Caco-2 (cell line): ENCODE results near the gene TRAF1. TPM values are rescaled to one million over a fixed set of nuclear protein-coding genes. Genes with fewer than 3 reads are reported as not detected.

Experiments
- BruUV-seq: library from RNA; stranded (reverse); fragments of 400-500 nt; replicated peaks from 2 replicates; lab custom pipeline; 2021; lab: Mats Ljungman, UMichigan
- CTCF ChIA-PET: fragments of 300-600 bp; sonication (Branson Sonifier 250); formaldehyde crosslinking; loops from one replicate; lab custom pipeline; 2022; ENCODE audit warnings: antibody characterized with exemption; lab: Charles Lee
- POLR2A ChIA-PET: fragments of 300-600 bp; sonication (Branson Sonifier 250); formaldehyde crosslinking; loops from one replicate; lab custom pipeline; 2022; ENCODE audit warnings: antibody characterized with exemption; lab: Charles Lee
- DNase-seq, 2 experiments: peaks; one replicate each; pipeline versions ENCODE4 v3.0.0 to v3.0.0-alpha.2; 2020 to 2022
- H3K27me3 ChIP-seq: replicated peaks from 2 replicates; pipeline ENCODE4 v1.6.0; 2011; ENCODE audit warnings: low read length; ENCODE audit not compliant: control insufficient read depth, insufficient read depth
- H3K36me3 ChIP-seq: 2 replicates; pipeline ENCODE4 v1.5.1; 2011; ENCODE audit warnings: low read length; ENCODE audit not compliant: control insufficient read depth, insufficient read depth
- H3K4me1 ChIP-seq: fragments of 250-450 bp; sonication (Bioruptor Pico); 2 replicates; pipeline ENCODE4 v1.5.1; 2020; ENCODE audit warnings: mild to moderate bottlenecking
- H3K4me3 ChIP-seq: 2 replicates; pipeline ENCODE4 v1.5.1; 2011; ENCODE audit warnings: low read depth, mild to moderate bottlenecking, control low read depth, low read length
- H3K9me3 ChIP-seq: fragments of 250-450 bp; sonication (Bioruptor Pico); 2 replicates; pipeline ENCODE4 v1.5.1; 2020; ENCODE audit warnings: mild to moderate bottlenecking, moderate library complexity
- H3K27ac Mint-ChIP-seq: one replicate; pipeline ENCODE4 v1.8.0; 2022; ENCODE audit warnings: mixed read lengths; ENCODE audit not compliant: unreplicated experiment
- H3K27me3 Mint-ChIP-seq: one replicate; pipeline ENCODE4 v1.8.0; 2022; ENCODE audit warnings: mixed read lengths; ENCODE audit not compliant: insufficient read depth, unreplicated experiment
- H3K36me3 Mint-ChIP-seq: one replicate; pipeline ENCODE4 v1.8.0; 2022; ENCODE audit warnings: mild to moderate bottlenecking, mixed read lengths; ENCODE audit not compliant: insufficient read depth, unreplicated experiment
- H3K4me1 Mint-ChIP-seq: one replicate; pipeline ENCODE4 v1.8.0; 2022; ENCODE audit warnings: low read depth, mixed read lengths; ENCODE audit not compliant: unreplicated experiment
- H3K4me3 Mint-ChIP-seq: one replicate; pipeline ENCODE4 v1.8.0; 2022; ENCODE audit warnings: mild to moderate bottlenecking, moderate library complexity, mixed read lengths; ENCODE audit not compliant: unreplicated experiment
- H3K9me3 Mint-ChIP-seq: one replicate; pipeline ENCODE4 v1.8.0; 2022; ENCODE audit warnings: mixed read lengths; ENCODE audit not compliant: unreplicated experiment
- CTCF ChIP-seq, 2 experiments: fragments of 200-600 bp in 1 of 2; IDR thresholded peaks; 1 replicate in 1 of 2; 2 replicates in 1 of 2; pipeline versions ENCODE4 v1.5.1 to v1.8.0; 2011 to 2022; ENCODE audit warnings: antibody characterized with exemption in 1 of 2, control low read depth in 1 of 2, inconsistent platforms in 1 of 2, low read depth in 1 of 2, low read length in 1 of 2, mild to moderate bottlenecking in 1 of 2, moderate library complexity in 1 of 2; ENCODE audit not compliant: insufficient read depth in 1 of 2, severe bottlenecking in 1 of 2, unreplicated experiment in 1 of 2
- intact Hi-C: fragments of 100-400 bp; cut with micrococcal nuclease; formaldehyde crosslinking; loops from one replicate; pipeline ENCODE4 v1.10.0; 2022; ENCODE audit not compliant: unreplicated experiment
- total RNA-seq: library from RNA; stranded (reverse); gene quantifications from 2 replicates; pipeline ENCODE4 v1.2.3, GENCODE V29; 2022

The TRAF1 gene
- total RNA-seq, 1 experiment from 2014 or later, result 1.1 TPM

GRCh38 chr9:120938851-120939250, 12.3 kb upstream of the TRAF1 start:
- BruUV-seq, result no TSS peak
- no peak overlapping the region for H3K4me3 ChIP-seq
- H3K9me3 ChIP-seq, result no peaks in the 10 kb centered on the region
- Mint-ChIP-seq H3K4me1 (peaks cover 10% of the 10 kb centered on the region), H3K27me3 (no peaks in the 10 kb centered on the region), H3K27ac (no peak overlapping the region), H3K9me3 (no peaks in the 10 kb centered on the region), H3K4me3 (no peak overlapping the region), H3K36me3 (no peaks in the 10 kb centered on the region)
- intact Hi-C loops, result loop anchor here (5.0 kb wide), 1 partner anchor 322 kb away; no protein-coding TSS in a partner anchor
- H3K36me3 ChIP-seq, result no peaks in the 10 kb centered on the region
- ChIA-PET POLR2A (no interaction called here), CTCF (no interaction called here)
- H3K4me1 ChIP-seq, result 0 out of 2 replicates have a peak, but pooled peaks cover 8% of the 10 kb centered on the region
- DNase-seq, result no peak
- no peaks in the 10 kb centered on the region for H3K27me3 ChIP-seq
- TF ChIP-seq CTCF (IDR thresholded peaks at IDR 0.05; ENCODE audit: insufficient read depth in 1 of 2, low read depth in 1 of 2, low read length in 1 of 2, severe bottlenecking in 1 of 2, unreplicated experiment in 1 of 2), result no peak

DNA sequence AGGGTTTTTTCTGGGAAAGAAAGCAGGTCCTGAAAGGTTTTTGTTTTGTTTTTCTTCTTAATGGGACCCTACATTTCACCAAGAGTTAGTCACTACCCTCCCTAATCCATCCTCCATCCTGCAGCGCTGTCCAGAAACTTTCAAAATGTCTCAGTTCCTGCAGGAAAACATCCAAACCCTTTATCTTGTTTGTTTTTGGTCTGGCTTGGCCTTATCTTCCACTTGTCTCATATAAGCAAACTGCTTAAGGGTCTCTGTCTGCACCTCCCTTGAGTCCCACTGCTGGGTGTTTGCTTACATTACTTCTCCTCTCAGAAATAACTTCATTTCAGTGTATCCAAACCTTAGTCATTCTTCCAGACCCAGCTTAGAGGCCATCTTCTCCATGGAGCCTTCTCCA, 11.0 kb upstream of the TRAF1 start:
- no peaks in the 10 kb centered on the region for H3K27me3 Mint-ChIP-seq
- no peaks in the 10 kb centered on the region for H3K9me3 ChIP-seq
- 0 out of 2 replicates have a peak, but pooled peaks cover 8% of the 10 kb centered on the region for H3K4me1 ChIP-seq
- intact Hi-C loops, result loop anchor here (2.0 to 5.0 kb wide), 3 partner anchors 61 to 320 kb away; partner anchors contain the start of genes PHF19 and PSMD5
- no peak overlapping the region for H3K4me3 Mint-ChIP-seq
- peaks cover 10% of the 10 kb centered on the region for H3K4me1 Mint-ChIP-seq
- TF ChIP-seq CTCF (IDR thresholded peaks at IDR 0.05; ENCODE audit: insufficient read depth in 1 of 2, low read depth in 1 of 2, low read length in 1 of 2, severe bottlenecking in 1 of 2, unreplicated experiment in 1 of 2), result no peak
- no peaks in the 10 kb centered on the region for H3K36me3 Mint-ChIP-seq
- H3K4me3 ChIP-seq, result no peak overlapping the region
- no peaks in the 10 kb centered on the region for H3K36me3 ChIP-seq
- ChIA-PET CTCF (no interaction called here), POLR2A (no interaction called here)
- H3K9me3 Mint-ChIP-seq, result no peaks in the 10 kb centered on the region
- no TSS peak for BruUV-seq
- no peak overlapping the region for H3K27ac Mint-ChIP-seq
- no peak for DNase-seq
- peaks cover 2% of the 10 kb centered on the region; the same call in 1 of the 2 replicates for H3K27me3 ChIP-seq

DNA sequence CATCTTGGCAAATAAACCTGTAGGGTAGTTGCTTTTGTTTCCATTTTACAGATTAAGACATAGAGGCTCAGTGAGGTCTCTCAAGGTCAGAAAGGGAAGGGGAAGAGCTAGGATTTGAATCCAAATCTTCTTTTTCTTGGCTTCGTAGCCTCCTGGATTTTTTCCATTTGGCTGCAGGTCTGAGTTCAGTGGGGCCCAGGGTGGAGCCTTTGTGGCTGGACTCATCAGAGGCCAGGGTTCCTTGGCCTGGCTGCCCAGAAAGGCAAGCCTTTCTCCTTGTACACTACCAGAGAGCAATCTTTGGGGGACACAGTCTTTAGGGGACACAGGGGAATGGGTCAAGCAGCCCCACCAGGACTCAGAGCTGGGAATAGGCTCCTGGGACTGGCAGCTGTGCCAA, 10.5 kb upstream of the TRAF1 start:
- H3K27ac Mint-ChIP-seq, result no peak overlapping the region
- no peaks in the 10 kb centered on the region for H3K36me3 Mint-ChIP-seq
- Histone ChIP-seq H3K4me1 (0 out of 2 replicates have a peak, but pooled peaks cover 8% of the 10 kb centered on the region), H3K36me3 (no peaks in the 10 kb centered on the region), H3K27me3 (peaks cover 2% of the 10 kb centered on the region; the same call in 1 of the 2 replicates), H3K9me3 (no peaks in the 10 kb centered on the region), H3K4me3 (no peak overlapping the region)
- H3K27me3 Mint-ChIP-seq, result no peaks in the 10 kb centered on the region
- no peaks in the 10 kb centered on the region for H3K9me3 Mint-ChIP-seq
- no TSS peak for BruUV-seq
- no peak overlapping the region for H3K4me3 Mint-ChIP-seq
- DNase-seq, result no peak
- POLR2A ChIA-PET, result no interaction called here
- CTCF ChIA-PET, result no interaction called here
- intact Hi-C loops, result loop anchor here (2.0 to 5.0 kb wide), 3 partner anchors 60 to 320 kb away; partner anchors contain the start of genes PHF19 and PSMD5
- no peak for TF ChIP-seq CTCF (IDR thresholded peaks at IDR 0.05; ENCODE audit: insufficient read depth in 1 of 2, low read depth in 1 of 2, low read length in 1 of 2, severe bottlenecking in 1 of 2, unreplicated experiment in 1 of 2)
- peaks cover 10% of the 10 kb centered on the region for H3K4me1 Mint-ChIP-seq
